ENCODE data around the gene LCORL.

Gene LCORL

DNA sequence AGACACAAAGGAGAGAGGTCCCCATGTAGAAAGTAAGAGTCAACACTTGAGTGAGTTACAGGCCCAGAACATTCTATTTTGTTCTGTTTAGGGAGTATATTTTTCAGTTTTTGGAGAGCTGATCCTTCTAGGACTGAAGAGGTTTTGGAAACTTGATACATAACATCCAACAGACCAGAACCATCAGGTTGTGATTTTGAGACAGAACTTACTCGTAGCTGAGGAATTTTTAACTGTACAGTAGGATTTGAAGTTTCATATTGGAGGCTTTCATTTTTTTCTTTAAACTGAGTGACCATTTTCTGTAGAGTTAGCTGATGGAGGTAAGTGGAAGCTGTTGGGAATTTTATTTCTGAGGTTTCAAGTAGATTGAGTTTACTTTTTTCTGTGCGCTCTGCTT, 137.5 kb downstream of the LCORL start:
- TF ChIP-seq, protein P1, sequence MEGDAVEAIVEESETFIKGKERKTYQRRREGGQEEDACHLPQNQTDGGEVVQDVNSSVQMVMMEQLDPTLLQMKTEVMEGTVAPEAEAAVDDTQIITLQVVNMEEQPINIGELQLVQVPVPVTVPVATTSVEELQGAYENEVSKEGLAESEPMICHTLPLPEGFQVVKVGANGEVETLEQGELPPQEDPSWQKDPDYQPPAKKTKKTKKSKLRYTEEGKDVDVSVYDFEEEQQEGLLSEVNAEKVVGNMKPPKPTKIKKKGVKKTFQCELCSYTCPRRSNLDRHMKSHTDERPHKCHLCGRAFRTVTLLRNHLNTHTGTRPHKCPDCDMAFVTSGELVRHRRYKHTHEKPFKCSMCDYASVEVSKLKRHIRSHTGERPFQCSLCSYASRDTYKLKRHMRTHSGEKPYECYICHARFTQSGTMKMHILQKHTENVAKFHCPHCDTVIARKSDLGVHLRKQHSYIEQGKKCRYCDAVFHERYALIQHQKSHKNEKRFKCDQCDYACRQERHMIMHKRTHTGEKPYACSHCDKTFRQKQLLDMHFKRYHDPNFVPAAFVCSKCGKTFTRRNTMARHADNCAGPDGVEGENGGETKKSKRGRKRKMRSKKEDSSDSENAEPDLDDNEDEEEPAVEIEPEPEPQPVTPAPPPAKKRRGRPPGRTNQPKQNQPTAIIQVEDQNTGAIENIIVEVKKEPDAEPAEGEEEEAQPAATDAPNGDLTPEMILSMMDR (IDR thresholded peaks at IDR 0.05; ENCODE audit: insufficient read depth, low read length), result no peak
- TF ChIP-seq GABPA (IDR thresholded peaks at IDR 0.05; ENCODE audit: low read depth), result no peak
- no peak for TF ChIP-seq SPI1 (IDR thresholded peaks at IDR 0.05; ENCODE audit: borderline replicate concordance, low read depth)
- no peaks in the 10 kb centered on the region for H3K27me3 ChIP-seq (ENCODE audit: insufficient read depth, poor library complexity, severe bottlenecking)
- no peak overlapping the region for H3K4me3 ChIP-seq (replicated peaks; ENCODE audit: insufficient read depth, low read length)
- no peak overlapping the region for H3K27ac ChIP-seq (replicated peaks)
- no peak for DNase-seq (ENCODE audit: low read depth in 1 of 2, low spot score in 1 of 2)

DNA sequence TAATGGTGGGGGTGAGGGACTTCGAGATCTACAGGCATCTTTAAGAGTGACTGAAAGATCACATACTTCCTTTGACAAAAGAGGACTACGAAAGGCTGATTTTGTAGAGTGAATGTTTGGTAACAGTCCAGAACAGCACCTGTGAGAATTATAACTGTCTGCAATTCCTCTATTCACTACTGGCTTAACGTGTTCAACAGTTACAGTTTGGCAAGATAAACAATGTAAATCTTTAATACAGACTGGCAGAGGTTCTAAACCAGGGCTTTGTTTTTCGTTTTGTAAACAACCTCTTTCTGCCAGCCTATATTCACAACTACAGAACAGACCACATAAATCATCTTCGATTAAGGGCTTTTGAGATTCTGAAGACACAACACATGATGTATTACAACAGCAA, 143.9 kb downstream of the LCORL start:
- TF ChIP-seq, protein P2, sequence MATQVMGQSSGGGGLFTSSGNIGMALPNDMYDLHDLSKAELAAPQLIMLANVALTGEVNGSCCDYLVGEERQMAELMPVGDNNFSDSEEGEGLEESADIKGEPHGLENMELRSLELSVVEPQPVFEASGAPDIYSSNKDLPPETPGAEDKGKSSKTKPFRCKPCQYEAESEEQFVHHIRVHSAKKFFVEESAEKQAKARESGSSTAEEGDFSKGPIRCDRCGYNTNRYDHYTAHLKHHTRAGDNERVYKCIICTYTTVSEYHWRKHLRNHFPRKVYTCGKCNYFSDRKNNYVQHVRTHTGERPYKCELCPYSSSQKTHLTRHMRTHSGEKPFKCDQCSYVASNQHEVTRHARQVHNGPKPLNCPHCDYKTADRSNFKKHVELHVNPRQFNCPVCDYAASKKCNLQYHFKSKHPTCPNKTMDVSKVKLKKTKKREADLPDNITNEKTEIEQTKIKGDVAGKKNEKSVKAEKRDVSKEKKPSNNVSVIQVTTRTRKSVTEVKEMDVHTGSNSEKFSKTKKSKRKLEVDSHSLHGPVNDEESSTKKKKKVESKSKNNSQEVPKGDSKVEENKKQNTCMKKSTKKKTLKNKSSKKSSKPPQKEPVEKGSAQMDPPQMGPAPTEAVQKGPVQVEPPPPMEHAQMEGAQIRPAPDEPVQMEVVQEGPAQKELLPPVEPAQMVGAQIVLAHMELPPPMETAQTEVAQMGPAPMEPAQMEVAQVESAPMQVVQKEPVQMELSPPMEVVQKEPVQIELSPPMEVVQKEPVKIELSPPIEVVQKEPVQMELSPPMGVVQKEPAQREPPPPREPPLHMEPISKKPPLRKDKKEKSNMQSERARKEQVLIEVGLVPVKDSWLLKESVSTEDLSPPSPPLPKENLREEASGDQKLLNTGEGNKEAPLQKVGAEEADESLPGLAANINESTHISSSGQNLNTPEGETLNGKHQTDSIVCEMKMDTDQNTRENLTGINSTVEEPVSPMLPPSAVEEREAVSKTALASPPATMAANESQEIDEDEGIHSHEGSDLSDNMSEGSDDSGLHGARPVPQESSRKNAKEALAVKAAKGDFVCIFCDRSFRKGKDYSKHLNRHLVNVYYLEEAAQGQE (IDR thresholded peaks at IDR 0.05; ENCODE audit: insufficient replicate concordance, low read depth), result no peak
- TF ChIP-seq, protein P1 (IDR thresholded peaks at IDR 0.05; ENCODE audit: insufficient read depth, low read length), result no peak
- TF ChIP-seq POLR2AphosphoS5 (IDR thresholded peaks at IDR 0.05; ENCODE audit: low read depth) (no peak), GABPA (IDR thresholded peaks at IDR 0.05; ENCODE audit: low read depth) (no peak), SPI1 (IDR thresholded peaks at IDR 0.05; ENCODE audit: borderline replicate concordance, low read depth) (no peak)
- no peak overlapping the region for H3K27ac ChIP-seq (replicated peaks)

DNA sequence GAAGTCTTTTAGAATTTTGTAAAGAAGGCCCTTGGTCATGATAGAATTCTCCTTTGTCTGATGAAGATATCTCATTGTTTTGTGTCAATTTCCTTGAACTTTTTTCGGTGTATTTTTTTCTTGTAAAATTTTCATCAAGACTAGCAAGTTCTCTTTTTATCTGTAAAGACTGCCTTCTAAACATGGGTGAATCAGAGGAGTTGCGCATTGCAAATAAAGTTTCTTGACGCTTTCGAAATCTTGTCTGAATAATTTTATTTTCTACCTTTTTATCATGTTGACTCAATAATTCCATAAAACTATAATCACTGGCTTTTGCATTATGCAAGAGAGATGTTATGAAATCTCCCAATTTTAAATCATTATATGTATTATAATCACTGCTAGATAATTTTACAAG, 144.6 kb downstream of the LCORL start:
- Histone ChIP-seq H3K27ac (replicated peaks) (no peak overlapping the region), H3K4me3 (replicated peaks; ENCODE audit: insufficient read depth, low read length) (no peak overlapping the region), H3K27me3 (ENCODE audit: insufficient read depth, poor library complexity, severe bottlenecking) (no peaks in the 10 kb centered on the region)
- no peak for DNase-seq (ENCODE audit: low read depth in 1 of 2, low spot score in 1 of 2)
- TF ChIP-seq POLR2AphosphoS5 (IDR thresholded peaks at IDR 0.05; ENCODE audit: low read depth) (no peak), SPI1 (IDR thresholded peaks at IDR 0.05; ENCODE audit: borderline replicate concordance, low read depth) (no peak), GABPA (IDR thresholded peaks at IDR 0.05; ENCODE audit: low read depth) (no peak)
- TF ChIP-seq, protein P1 (IDR thresholded peaks at IDR 0.05; ENCODE audit: insufficient read depth, low read length), result no peak
- TF ChIP-seq, protein P2 (IDR thresholded peaks at IDR 0.05; ENCODE audit: insufficient replicate concordance, low read depth), result no peak

More for the DNA sequence above, 143.9 kb downstream of the LCORL start:
- H3K4me3 ChIP-seq (replicated peaks; ENCODE audit: insufficient read depth, low read length), result no peak overlapping the region
- DNase-seq (ENCODE audit: low read depth in 1 of 2, low spot score in 1 of 2), result no peak
- no peaks in the 10 kb centered on the region for H3K27me3 ChIP-seq (ENCODE audit: insufficient read depth, poor library complexity, severe bottlenecking)

DNA sequence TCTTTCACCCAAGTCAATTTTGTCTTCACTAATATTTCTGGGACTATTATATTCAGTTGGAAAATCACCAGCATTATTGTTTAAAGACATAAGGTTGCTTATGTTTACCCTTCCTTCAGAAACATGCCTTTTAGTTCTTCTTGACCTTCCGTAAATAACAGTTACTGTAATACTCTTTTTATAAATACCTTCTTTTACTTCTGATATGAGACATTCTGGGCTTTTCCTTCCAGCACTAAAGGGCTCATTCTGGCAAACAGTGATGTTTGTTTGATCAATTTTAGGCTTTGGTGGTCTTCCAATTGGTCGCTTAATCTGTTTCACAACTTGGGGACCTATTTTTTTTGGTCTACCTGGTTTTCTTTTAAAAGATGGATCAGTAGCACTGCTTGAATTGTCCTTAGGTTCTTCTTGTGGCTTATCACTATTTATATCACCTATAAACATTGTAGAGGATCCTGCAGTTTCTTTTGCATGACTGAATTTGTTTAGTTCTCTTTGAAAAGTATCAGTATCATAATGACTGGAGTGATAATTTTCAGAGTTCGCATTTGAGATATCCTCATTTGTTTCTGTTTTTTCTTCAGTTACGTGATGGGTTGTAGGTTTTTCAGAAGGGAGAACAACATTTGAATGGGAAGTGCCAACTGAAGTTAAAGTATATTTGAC, 146.0 kb downstream of the LCORL start:
- TF ChIP-seq SPI1 (IDR thresholded peaks at IDR 0.05; ENCODE audit: borderline replicate concordance, low read depth), result no peak
- TF ChIP-seq, protein P2 (IDR thresholded peaks at IDR 0.05; ENCODE audit: insufficient replicate concordance, low read depth), result no peak
- TF ChIP-seq, protein P1 (IDR thresholded peaks at IDR 0.05; ENCODE audit: insufficient read depth, low read length), result no peak
- H3K4me3 ChIP-seq (replicated peaks; ENCODE audit: insufficient read depth, low read length), result no peak overlapping the region
- no peak overlapping the region for H3K27ac ChIP-seq (replicated peaks)
- H3K27me3 ChIP-seq (ENCODE audit: insufficient read depth, poor library complexity, severe bottlenecking), result no peaks in the 10 kb centered on the region
- no peak for DNase-seq (ENCODE audit: low read depth in 1 of 2, low spot score in 1 of 2)
